ENCODE results near the gene RSU1. TPM values are rescaled to one million over a fixed set of nuclear protein-coding genes. Genes with fewer than 3 reads are reported as not detected.

RSU1 gene
- polyA plus RNA-seq, 2 of the 4 experiments (the other 2 are of a cell fraction): 99.3 to 114 TPM

DNA sequence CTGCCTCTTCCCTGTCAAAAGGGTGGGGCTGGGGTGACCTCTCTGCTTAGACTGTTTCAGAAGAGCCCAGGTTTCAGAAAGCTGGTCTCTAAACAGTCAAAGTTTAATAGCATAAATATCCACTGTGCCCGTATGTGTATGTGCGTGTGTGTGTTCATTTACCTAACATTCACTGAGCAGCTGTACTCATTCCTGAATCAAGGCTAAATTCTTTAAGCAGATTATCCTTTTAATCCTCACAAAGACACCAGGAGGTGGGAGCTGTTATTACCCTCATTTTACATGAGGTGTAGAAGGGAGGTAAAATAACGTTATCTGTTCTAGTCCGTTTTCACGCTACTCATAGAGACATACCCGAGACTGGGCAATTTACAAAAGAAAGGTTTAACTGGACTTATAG is 72.2 kb downstream of the RSU1 start:
- POLR2A ChIA-PET: no interaction called here
- TF ChIP-seq ZSCAN20 (CRISPR knock-in tag; IDR thresholded peaks at IDR 0.05) (no peak), CHD4 (IDR thresholded peaks at IDR 0.05; ENCODE audit: borderline replicate concordance) (no peak), ZC3H11A (IDR thresholded peaks at IDR 0.05) (no peak), EHMT2 (IDR thresholded peaks at IDR 0.05; ENCODE audit: low read depth) (no peak), SMC3 (IDR thresholded peaks at IDR 0.05) (no peak), FOXS1 (CRISPR knock-in tag; IDR thresholded peaks at IDR 0.05) (no peak), ZFP36 (IDR thresholded peaks at IDR 0.05; ENCODE audit: borderline replicate concordance, partially characterized antibody) (no peak), CBX2 (IDR thresholded peaks at IDR 0.05; ENCODE audit: borderline replicate concordance, low read depth) (no peak), HOXB13 (CRISPR knock-in tag; IDR thresholded peaks at IDR 0.05; ENCODE audit: low read depth) (no peak), CBX8 (IDR thresholded peaks at IDR 0.05) (no peak), HMGXB4 (CRISPR knock-in tag; IDR thresholded peaks at IDR 0.05; ENCODE audit: borderline replicate concordance) (no peak), SREBF2 (IDR thresholded peaks at IDR 0.05) (no peak), FOSL2 (IDR thresholded peaks at IDR 0.05) (no peak), FOSL2 (CRISPR knock-in tag; IDR thresholded peaks at IDR 0.05) (no peak)
- TF ChIP-seq, protein P1, sequence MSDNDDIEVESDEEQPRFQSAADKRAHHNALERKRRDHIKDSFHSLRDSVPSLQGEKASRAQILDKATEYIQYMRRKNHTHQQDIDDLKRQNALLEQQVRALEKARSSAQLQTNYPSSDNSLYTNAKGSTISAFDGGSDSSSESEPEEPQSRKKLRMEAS (IDR thresholded peaks at IDR 0.05): no peak
- H3K27ac ChIP-seq: no peak overlapping the region
- ATAC-seq (no peak), FAIRE-seq (no peak), DNase-seq (ENCODE audit: low read depth in 1 of 2, low spot score in 1 of 2) (no peak)
- H3K9me3 ChIP-seq: no peaks in the 10 kb centered on the region
- CTCF ChIA-PET: interaction anchor here (1.4 kb wide), 1 partner anchor 58 kb away, joined by 4 read pairs; no protein-coding TSS in a partner anchor
- no peak overlapping the region for H3K4me3 ChIP-seq
- H3K4me2 ChIP-seq: no peak overlapping the region
- 92% methylated on average over 6 of the region's 6 CpGs for WGBS (ENCODE audit: missing lambda C conversion rate)
- no peaks in the 10 kb centered on the region for H3K4me1 ChIP-seq

- no peak for FAIRE-seq
These were observed 74.9 kb downstream of the RSU1 start for GRCh38 chr10:16742165-16742960.

More at GRCh38 chr10:16742165-16742960, 74.9 kb downstream of the RSU1 start:
- DNase-seq (ENCODE audit: low read depth in 1 of 2, low spot score in 1 of 2): no peak
- TF ChIP-seq CHD2 (IDR thresholded peaks at IDR 0.05; ENCODE audit: low read length, partially characterized antibody): no peak
- TF ChIP-seq ZC3H11A (IDR thresholded peaks at IDR 0.05): no peak
- no peak for TF ChIP-seq NR3C1 (IDR thresholded peaks at IDR 0.05)
- no peak for TF ChIP-seq MYC (IDR thresholded peaks at IDR 0.05; ENCODE audit: borderline replicate concordance, low read length)
- no peak for TF ChIP-seq EP300 (IDR thresholded peaks at IDR 0.05)
- no peak for TF ChIP-seq CBX2 (IDR thresholded peaks at IDR 0.05; ENCODE audit: borderline replicate concordance, low read depth)
- TF ChIP-seq HDAC2 (IDR thresholded peaks at IDR 0.05): no peak
- no peak for TF ChIP-seq RARB (CRISPR knock-in tag; IDR thresholded peaks at IDR 0.05)
- TF ChIP-seq ESRRA (IDR thresholded peaks at IDR 0.05; ENCODE audit: borderline replicate concordance, low read length): no peak
- TF ChIP-seq NFE2L2 (conservative IDR thresholded peaks at IDR 0.05; ENCODE audit: low read length): no peak
- TF ChIP-seq, protein P2, sequence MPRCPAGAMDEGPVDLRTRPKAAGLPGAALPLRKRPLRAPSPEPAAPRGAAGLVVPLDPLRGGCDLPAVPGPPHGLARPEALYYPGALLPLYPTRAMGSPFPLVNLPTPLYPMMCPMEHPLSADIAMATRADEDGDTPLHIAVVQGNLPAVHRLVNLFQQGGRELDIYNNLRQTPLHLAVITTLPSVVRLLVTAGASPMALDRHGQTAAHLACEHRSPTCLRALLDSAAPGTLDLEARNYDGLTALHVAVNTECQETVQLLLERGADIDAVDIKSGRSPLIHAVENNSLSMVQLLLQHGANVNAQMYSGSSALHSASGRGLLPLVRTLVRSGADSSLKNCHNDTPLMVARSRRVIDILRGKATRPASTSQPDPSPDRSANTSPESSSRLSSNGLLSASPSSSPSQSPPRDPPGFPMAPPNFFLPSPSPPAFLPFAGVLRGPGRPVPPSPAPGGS (IDR thresholded peaks at IDR 0.05): no peak
- TF ChIP-seq, protein P1 (IDR thresholded peaks at IDR 0.05): no peak
- TF ChIP-seq, protein P3, sequence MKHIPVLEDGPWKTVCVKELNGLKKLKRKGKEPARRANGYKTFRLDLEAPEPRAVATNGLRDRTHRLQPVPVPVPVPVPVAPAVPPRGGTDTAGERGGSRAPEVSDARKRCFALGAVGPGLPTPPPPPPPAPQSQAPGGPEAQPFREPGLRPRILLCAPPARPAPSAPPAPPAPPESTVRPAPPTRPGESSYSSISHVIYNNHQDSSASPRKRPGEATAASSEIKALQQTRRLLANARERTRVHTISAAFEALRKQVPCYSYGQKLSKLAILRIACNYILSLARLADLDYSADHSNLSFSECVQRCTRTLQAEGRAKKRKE (CRISPR knock-in tag; IDR thresholded peaks at IDR 0.05; ENCODE audit: low read depth): no peak
- TF ChIP-seq BHLHE40 (IDR thresholded peaks at IDR 0.05; ENCODE audit: low read depth, low read length): no peak
- TF ChIP-seq HOXA7 (CRISPR knock-in tag; IDR thresholded peaks at IDR 0.05): no peak
- no peak for TF ChIP-seq HOXB13 (CRISPR knock-in tag; IDR thresholded peaks at IDR 0.05; ENCODE audit: low read depth)
- TF ChIP-seq TP53 (CRISPR knock-in tag; IDR thresholded peaks at IDR 0.05): no peak
- Histone ChIP-seq H3K4me2 (no peak overlapping the region), H3K4me3 (no peak overlapping the region), H3K4me1 (no peaks in the 10 kb centered on the region), H3K27ac (no peak overlapping the region), H3K9me3 (peaks cover 5% of the 10 kb centered on the region; the same call in 2 of the 3 replicates)
- ChIA-PET CTCF (no interaction called here), POLR2A (interaction anchor here (1.0 kb wide), 1 partner anchor 94 kb away, joined by 3 read pairs; no protein-coding TSS in a partner anchor)
- WGBS (ENCODE audit: missing lambda C conversion rate): 92% methylated on average over 8 of the region's 8 CpGs
- no peak for ATAC-seq

Data from A549 (cell line).